HUDEP-2 (cell line): ENCODE measurements around the gene GCSAM.
A peak's percentile ranks its signal among the peaks of the same experiment; 100 is the strongest.

Source experiments
- DNase-seq, 76 experiments: peaks; one replicate each; lab custom pipeline; 2025; ENCODE audit not compliant: unreplicated experiment in 76 of 76; lab: John Stamatoyannopoulos, UW

The GCSAM gene, protein sequence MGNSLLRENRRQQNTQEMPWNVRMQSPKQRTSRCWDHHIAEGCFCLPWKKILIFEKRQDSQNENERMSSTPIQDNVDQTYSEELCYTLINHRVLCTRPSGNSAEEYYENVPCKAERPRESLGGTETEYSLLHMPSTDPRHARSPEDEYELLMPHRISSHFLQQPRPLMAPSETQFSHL

GRCh38 chr3:112132975-112133448 lies at the start of gene GCSAM:
TSS of gene GCSAM (minus strand) at chr3:112133248. CDS start at chr3:112133120, 128 bp downstream.
- peak in 22 of 76 experiments; percentile 5 to 70 (median 17) for DNase-seq

DNA sequence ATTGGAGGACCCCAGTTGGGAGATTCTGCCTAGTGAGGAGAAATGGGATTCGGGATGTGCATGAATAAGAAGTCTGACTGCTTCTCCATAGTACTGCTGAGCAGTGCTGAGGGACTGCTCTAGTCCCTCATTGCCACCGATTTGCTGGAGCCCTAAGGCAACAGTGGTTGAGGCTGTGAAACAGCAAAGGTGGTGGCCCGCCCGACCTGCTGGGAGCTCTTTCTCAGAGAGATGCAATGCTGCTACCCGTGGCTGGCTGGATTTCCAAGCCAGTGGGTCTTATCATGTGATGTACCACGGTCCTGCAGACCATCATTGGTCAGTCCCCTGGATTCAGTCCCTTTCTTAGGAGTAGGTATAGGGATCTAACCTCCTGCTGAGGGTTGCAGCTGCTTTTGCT lies 42.6 kb upstream of the GCSAM start:
- no peak for DNase-seq

DNA sequence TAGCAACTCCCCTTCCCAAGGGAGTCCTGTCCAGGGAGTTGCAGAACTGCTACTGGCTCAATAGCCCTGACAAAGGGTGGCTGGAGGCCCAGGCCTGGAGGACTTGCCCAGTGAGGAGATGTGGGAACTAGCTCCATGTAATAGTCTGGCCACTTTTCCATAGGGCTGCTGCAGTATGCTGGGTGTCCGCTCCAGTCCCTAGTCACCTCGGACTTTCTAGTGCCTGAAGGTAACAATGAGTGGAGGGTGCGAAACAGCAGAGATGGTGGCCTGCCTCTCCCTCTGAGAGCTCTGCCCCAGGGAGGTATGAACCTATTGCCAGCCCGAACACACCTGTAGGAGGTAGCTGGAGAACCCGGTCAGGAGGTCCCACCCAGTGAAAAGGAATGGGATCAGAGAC lies 42.0 kb upstream of the GCSAM start:
- no peak for DNase-seq

- no peak for DNase-seq
Measured at GRCh38 chr3:112171144-112171543, 38.1 kb upstream of the GCSAM start.

DNA sequence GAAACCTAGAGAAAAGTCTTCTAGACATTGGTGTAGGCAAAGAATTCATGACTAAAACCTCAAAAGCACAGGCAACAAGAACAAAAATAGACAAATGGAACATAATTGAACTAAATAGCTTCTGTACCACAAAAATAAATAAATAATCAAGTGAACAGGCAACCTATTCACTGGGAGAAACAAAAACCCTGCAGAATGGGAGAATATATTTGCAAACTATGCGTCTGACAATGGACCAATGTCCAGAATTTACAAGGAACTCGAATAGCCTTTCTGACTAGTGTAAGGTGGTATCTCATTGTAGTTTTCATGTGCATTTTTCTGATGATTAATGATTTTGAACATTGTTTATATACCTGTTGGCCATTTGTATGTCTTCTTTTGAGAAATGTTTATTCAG lies 37.0 kb upstream of the GCSAM start:
- DNase-seq = no peak

DNA sequence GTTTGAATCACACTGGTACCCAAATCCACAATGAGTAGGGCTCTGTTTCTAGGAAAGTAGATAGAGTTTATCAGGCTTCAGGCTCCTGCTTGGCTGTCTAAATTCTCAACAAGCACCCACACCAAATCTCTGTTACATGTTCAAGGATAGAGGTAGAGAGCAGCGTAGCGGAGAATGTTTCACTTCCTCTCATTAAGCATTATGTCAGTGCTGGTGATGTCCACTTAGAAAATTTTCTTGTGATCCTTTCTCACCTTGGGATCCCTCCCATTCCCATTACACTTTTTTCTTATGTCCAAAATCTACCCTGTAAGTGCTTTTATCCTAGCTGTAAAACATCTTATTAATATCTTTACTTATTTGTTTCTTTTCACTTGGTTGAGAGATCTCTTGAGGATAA lies 34.7 kb upstream of the GCSAM start:
- no peak for DNase-seq

GRCh38 chr3:112149136-112149535 lies 16.1 kb upstream of the GCSAM start:
- DNase-seq = no peak

- no peak for DNase-seq
Measured at GRCh38 chr3:112143689-112144088, 10.6 kb upstream of the GCSAM start.

DNA sequence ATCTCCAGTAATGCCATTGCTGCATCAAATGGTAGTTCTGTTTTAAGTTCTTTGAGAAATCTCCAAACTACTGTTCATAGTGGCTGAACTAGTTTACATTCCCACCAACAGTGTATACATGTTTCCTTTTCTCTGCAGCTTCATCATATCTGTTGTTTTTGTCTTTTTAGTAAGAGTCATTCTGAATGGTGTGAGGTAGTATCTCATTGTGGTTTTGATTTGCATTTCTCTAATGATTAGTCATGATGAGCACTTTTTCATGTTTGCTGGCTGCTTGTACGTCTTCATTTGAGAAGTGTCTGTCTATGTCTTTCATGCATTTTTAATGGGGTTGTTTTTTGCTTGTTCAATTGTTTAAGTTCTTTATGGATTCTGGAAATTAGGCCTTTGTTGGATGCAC lies 10.2 kb upstream of the GCSAM start:
- DNase-seq = no peak

GRCh38 chr3:112141293-112141692 lies 8.2 kb upstream of the GCSAM start:
- DNase-seq = no peak

DNA sequence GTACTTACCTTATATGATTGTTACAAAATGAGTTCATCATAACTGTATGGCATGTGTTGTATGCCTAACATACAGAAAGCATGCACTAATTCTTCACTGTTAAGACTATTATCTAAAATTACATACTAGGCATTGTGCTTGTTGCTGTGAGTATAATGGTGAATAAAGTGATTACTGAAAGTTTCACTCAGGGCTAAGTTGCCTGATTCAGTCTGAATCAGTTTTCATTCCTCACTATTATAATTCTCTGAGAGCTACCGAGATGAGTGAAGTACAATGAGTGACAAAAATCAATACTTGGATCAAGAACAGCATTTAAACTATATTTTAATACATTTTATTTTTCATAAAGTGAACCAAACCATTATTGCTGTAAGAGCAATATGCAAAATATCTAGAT lies 7.5 kb upstream of the GCSAM start:
- DNase-seq = no peak

- DNase-seq = no peak
Measured at GRCh38 chr3:112138219-112138969, 5.3 kb upstream of the GCSAM start.

DNA sequence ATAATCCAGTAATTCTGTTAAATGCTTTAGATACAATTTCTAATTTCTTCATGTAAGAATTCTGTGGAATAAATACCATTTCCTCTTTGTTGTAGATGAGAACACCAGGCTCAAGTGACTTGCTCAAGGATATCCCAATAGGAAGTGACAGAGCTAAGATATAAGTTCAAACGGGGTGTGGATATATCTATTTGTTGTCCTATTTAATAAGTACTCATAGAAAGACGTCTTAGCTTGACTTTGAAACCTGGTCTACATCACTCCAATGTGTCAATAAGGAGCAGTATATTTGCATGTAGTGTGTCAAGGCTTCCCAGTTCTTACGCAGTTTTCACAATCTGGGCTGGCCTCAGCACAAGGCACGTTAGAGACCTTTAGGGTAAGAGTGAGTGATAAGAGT lies 4.7 kb upstream of the GCSAM start:
- no peak for DNase-seq

DNA sequence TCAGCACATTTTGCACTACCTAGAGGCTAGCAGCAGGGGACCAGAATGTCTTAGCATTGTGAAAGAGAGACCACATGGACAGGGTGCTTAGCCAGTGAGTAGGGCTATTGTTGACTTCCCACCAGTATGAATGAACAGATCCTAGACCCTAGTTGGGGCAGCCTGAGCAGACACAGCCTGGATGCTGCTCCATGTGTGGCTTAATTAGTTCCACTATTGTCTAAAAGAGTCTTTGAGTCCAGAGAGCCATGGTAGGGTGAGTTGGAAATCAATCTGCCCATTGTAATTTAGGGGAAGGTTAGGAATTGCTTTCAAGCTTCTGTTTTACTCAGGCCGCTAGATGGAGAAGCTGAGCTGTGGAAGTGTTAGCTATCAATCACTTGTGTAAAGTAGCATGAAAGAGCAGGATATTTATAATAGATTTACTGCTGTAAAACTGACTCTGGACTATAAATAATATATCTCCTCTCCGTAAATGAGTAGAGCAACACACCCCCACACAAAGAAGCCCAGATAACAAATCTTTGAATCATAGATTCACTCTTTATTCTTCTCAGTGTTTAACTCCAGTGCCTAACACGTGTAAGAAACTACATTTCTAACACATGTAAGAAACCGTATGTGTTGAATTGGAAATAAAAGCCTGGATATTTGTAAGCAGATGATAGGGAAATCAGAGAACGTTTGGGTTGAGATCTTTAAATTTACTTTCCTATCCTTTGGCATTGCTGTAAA lies 4.1 kb upstream of the GCSAM start:
- DNase-seq = peak in 21 of 76 experiments; percentile 4 to 55 (median 19)

DNA sequence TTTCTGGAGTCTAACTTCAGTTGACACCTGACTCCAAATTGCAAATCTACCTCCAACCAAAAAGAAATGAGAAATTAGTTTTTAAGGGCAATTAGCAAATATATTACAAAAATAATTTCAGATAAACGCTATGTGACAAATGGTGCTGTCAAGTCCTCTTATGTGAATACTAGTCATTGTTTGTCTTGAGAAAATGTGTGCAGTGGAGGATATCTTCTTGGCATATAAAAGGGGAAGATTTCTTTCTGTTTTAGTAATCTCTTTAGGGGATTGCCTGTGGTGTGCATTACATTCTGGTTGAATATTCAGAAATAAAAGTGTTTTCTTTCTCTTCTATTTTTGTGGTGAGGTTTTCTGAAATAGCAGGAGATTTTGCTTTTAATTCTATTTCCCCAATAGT lies 3.0 kb upstream of the GCSAM start:
- DNase-seq = no peak

DNA sequence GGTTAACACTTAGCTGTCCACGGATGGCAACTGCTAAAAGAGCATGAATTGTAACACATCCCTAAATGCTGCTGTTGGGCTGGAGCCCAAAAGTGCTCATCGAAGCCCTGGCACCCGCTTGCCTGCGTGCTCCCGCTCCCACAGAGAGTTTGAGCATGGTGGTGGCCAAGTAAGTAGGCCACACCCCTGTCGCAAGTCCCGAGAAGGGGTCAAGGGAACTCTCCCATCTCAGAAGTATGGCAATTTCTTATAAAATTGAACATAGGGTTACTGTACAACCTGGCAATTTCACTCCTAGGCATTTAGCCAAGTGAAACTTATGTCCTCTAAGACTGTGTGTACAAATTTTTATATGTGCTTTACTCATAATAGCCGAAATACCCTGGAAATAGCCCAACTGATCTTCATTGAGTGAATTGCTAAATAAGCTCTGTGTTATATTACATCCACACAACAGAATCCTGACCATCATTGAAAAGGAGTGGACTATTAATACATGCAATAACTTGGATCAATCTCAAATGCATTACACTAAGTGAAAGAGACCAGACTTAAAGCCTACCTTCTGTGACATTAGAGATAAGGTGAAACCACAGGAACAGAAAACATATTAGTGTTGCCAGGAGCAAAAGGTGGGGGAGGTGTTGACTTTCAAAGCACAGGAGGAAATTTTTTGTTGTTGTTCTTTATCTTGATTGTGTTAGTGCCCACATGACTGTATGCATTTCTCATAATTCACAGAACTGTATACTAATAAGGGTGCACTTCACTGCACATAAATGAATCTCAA lies 1.5 kb upstream of the GCSAM start:
- DNase-seq = peak in 37 of 76 experiments; percentile 1 to 81 (median 28)

DNA sequence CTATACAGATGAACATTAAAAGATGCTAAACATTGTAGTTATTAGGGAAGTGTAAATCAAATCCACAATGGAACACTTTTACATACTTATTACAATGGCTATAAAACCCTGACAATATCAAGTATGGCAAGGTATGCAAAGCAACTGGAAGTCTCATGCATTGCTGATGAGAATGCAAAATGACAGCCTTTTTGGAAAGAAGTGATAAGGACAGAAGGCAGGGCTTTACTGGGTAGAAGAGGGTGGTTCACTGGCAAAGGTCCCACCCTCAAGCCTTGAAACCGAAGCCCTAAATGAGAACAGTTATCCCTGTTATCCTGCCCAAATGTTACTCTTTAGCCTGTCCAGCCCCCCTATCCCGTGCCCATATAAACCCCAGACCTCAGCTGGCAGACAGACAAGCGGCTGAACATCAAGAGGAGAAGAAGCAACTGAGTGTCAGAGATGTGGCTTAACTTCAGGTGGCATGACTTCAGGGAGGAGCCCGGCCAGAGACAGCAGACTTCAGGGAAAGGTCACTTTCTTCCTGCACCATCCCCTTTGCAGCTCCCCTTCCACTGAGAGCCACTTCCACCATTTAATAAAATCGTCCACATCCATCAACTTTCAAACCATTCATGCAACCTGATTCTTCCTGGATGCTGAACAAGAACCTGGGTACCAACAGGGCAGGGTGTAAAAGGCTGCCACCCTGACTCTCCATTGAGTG lies 732 bp upstream of the GCSAM start:
- peak in 56 of 76 experiments; percentile 6 to 73 (median 25) for DNase-seq

DNA sequence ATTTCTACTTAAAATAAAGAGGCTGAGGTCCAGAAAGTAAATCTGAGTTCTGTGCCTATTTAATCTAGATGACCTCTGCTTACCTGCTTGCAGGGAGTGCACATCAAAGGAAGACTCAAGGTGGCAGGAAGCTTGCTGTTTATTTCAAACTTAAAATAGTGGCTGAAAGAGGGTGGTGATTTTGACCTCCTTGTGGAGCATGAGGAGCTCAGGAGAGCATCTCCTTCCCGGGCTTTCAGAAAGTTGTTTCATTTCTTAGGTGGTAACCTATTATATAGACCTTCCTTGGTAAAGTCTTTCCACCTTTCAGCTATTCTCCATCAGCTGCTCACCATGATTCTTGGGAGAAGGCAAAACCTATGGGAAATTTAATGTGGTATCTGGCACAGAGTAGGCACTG lies 494 bp downstream of the GCSAM start:
- no peak for DNase-seq

DNA sequence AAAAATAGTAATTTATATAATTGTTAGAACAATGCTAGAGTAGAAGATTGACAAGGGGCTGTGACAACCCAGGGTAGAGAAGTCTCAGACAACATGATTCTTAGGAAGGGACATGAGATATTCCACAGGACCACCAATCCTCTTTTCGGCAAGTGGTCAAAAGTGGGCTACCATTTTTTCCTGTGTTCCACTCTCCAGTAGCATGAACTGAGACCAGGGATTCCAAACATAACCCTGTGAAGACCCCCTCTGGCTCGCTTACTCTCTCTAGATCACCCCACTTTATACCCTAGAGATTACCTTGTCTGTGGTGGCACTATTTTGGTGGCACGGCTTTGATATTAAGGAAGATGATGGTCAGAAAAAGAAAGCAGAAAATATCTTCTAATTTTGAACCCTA lies 960 bp downstream of the GCSAM start:
- no peak for DNase-seq

GRCh38 chr3:112131111-112131510 lies 1.9 kb downstream of the GCSAM start:
- DNase-seq = no peak
